ENCODE data around the gene ZNF276.
A peak's percentile ranks its signal among the peaks of the same experiment; 100 is the strongest.

The ZNF276 gene

GRCh38 chr16:89729863-89730593 lies 8.7 kb downstream of the ZNF276 start:
- H3K4me3 ChIP-seq (ENCODE audit: low read depth, low read length), result no peak overlapping the region
- DNase-seq (ENCODE audit: low read depth), result peak; percentile 62
- TF ChIP-seq, protein P1, sequence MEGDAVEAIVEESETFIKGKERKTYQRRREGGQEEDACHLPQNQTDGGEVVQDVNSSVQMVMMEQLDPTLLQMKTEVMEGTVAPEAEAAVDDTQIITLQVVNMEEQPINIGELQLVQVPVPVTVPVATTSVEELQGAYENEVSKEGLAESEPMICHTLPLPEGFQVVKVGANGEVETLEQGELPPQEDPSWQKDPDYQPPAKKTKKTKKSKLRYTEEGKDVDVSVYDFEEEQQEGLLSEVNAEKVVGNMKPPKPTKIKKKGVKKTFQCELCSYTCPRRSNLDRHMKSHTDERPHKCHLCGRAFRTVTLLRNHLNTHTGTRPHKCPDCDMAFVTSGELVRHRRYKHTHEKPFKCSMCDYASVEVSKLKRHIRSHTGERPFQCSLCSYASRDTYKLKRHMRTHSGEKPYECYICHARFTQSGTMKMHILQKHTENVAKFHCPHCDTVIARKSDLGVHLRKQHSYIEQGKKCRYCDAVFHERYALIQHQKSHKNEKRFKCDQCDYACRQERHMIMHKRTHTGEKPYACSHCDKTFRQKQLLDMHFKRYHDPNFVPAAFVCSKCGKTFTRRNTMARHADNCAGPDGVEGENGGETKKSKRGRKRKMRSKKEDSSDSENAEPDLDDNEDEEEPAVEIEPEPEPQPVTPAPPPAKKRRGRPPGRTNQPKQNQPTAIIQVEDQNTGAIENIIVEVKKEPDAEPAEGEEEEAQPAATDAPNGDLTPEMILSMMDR (conservative IDR thresholded peaks at IDR 0.05; ENCODE audit: low read depth, low read length), result no peak

GRCh38 chr16:89730610-89731234 lies 9.4 kb downstream of the ZNF276 start:
- no peak overlapping the region for H3K4me3 ChIP-seq (ENCODE audit: low read depth, low read length)
- TF ChIP-seq, protein P1 (conservative IDR thresholded peaks at IDR 0.05; ENCODE audit: low read depth, low read length), result no peak
- DNase-seq (ENCODE audit: low read depth), result no peak

DNA sequence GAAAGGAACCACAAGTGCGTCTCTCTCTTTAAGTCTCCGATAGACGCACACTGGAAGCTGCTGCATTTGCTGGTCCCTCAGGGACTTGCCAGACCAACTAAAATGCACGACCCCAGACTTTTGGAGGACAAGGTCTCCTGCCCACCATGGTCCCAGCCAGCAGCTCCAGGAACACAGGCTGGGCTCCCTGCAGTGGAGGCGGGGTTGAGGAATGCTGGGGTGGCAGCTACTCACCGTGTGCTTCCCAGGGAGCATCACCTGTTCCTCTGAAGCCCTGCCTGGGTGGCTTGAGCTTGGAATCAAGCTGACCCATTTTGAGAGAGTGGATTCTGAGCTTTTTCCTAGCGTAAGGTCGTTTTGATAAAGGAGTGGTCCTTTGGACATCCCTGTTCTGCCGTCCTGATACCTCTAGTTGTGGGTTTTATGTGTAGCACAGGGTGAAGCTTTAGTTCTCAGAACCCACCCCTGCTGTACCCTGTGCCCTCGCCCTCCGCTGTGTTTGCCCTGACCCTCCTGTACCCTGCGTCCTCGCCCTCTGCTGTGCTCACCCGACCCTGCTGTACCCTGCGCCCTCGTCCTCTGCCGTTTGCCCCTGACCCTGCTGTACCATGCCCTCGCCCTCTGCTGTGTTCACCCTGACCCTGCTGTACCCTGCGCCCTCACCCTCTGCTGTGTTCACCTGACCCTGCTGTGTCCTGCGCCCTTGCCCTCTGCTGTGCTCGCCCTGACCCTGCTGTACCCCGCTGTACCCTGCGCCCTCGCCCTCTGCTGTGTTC lies 11.0 kb downstream of the ZNF276 start:
- H3K4me3 ChIP-seq (ENCODE audit: low read depth, low read length), result no peak overlapping the region
- TF ChIP-seq, protein P1 (conservative IDR thresholded peaks at IDR 0.05; ENCODE audit: low read depth, low read length), result no peak
- DNase-seq (ENCODE audit: low read depth), result no peak

GRCh38 chr16:89732918-89733242 lies 11.5 kb downstream of the ZNF276 start:
- TF ChIP-seq, protein P1 (conservative IDR thresholded peaks at IDR 0.05; ENCODE audit: low read depth, low read length), result no peak
- H3K4me3 ChIP-seq (ENCODE audit: low read depth, low read length), result no peak overlapping the region
- DNase-seq (ENCODE audit: low read depth), result no peak

- DNase-seq (ENCODE audit: low read depth), result no peak
- TF ChIP-seq, protein P1 (conservative IDR thresholded peaks at IDR 0.05; ENCODE audit: low read depth, low read length), result no peak
- H3K4me3 ChIP-seq (ENCODE audit: low read depth, low read length), result no peak overlapping the region
These were observed 12.0 kb downstream of the ZNF276 start for GRCh38 chr16:89733322-89733721.

DNA sequence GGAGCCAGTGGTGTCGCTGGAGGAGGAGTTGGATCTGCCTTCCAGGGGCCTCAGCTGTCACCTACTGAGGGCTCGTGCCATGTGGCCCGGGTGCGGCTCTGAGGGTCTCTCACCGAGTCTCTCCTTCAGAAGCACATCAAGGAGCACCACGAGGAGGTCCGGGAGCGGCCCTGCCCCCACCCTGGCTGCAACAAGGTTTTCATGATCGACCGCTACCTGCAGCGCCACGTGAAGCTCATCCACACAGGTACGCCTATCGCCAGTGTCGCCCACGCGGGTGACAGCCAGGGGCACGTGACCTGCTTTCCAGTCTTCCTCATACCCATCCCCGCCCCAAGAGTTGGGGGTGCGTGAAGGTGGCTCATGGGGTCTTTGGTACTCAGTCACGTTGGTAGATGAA lies 12.5 kb downstream of the ZNF276 start:
- DNase-seq (ENCODE audit: low read depth), result no peak
- H3K4me3 ChIP-seq (ENCODE audit: low read depth, low read length), result no peak overlapping the region
- TF ChIP-seq, protein P1 (conservative IDR thresholded peaks at IDR 0.05; ENCODE audit: low read depth, low read length), result no peak

All from choroid plexus epithelial cell (primary cell).